ENCODE measurements around the gene KCNH5. TPM values are rescaled to one million over a fixed set of nuclear protein-coding genes. Genes with fewer than 3 reads are reported as not detected.

KCNH5 gene
- total and polyA plus RNA-seq, 4 donors, result 3.5 to 17.9 (median 3.9) TPM

DNA sequence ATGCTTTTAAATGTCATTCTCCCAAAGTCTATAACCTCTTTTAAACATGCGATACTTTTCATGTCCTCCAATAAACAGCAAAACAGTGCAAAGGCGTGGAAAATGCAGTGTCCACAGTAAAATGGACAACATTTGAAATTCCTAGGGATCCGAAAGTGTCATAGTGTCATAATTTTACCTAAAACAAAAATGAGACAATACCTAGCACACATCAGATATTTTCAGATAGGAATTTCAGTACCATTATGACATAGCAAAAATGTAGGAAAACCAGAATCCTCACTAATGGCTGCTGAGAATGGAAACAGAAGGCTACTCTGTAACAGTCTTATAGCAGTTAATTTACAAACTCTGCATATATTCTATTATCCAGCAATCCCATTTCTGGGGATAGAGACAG lies 33.1 kb downstream of the KCNH5 start:
- no peaks in the 10 kb centered on the region for H3K36me3 ChIP-seq (ENCODE audit: control insufficient read depth, insufficient read depth, low read length)
- H3K9me3 ChIP-seq (ENCODE audit: control insufficient read depth, insufficient read depth, low read length), result no peaks in the 10 kb centered on the region
- DNase-seq (ENCODE audit: low read depth in 4 of 6, low spot score in 6 of 6), result no peak
- no peaks in the 10 kb centered on the region for H3K27me3 ChIP-seq (ENCODE audit: control insufficient read depth, insufficient read depth, low read length)
- WGBS (ENCODE audit: insufficient coverage), result no CpG with 5 or more reads among the region's 3 CpGs
- H3K4me3 ChIP-seq (ENCODE audit: low read depth, low read length), result no peak overlapping the region
- H3K27ac ChIP-seq (ENCODE audit: low read depth, low read length), result no peak overlapping the region
- no peaks in the 10 kb centered on the region for H3K4me1 ChIP-seq (ENCODE audit: control insufficient read depth, insufficient read depth, low read length)

DNA sequence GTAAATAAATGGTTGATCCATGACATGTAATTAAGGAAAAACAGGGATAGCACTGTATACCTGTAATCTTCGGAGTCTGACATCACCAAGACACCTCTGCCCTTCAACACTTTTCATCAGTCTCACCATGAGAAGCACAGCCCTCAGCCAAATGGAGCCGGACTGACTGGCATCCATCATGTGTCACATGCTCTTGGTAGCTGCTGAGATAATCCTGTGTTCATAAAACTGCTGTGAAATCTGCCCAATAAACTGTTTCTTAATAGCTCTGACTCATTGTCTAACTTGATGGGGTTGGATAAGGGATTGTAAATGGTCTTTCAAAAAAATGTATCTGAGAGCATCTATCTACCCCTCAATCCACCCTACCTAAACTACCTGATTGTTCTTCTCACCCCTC lies 33.6 kb downstream of the KCNH5 start:
- no peaks in the 10 kb centered on the region for H3K36me3 ChIP-seq (ENCODE audit: control insufficient read depth, insufficient read depth, low read length)
- H3K27ac ChIP-seq (ENCODE audit: low read depth, low read length), result no peak overlapping the region
- no peaks in the 10 kb centered on the region for H3K9me3 ChIP-seq (ENCODE audit: control insufficient read depth, insufficient read depth, low read length)
- no peaks in the 10 kb centered on the region for H3K4me1 ChIP-seq (ENCODE audit: control insufficient read depth, insufficient read depth, low read length)
- no peaks in the 10 kb centered on the region for H3K27me3 ChIP-seq (ENCODE audit: control insufficient read depth, insufficient read depth, low read length)
- DNase-seq (ENCODE audit: low read depth in 4 of 6, low spot score in 6 of 6), result no peak
- 86% methylated on average over 1 of the region's 2 CpGs for WGBS (ENCODE audit: insufficient coverage)
- no peak overlapping the region for H3K4me3 ChIP-seq (ENCODE audit: low read depth, low read length)

GRCh38 chr14:63009495-63009894 lies 35.8 kb downstream of the KCNH5 start:
- H3K9me3 ChIP-seq (ENCODE audit: control insufficient read depth, insufficient read depth, low read length), result no peaks in the 10 kb centered on the region
- DNase-seq (ENCODE audit: low read depth in 4 of 6, low spot score in 6 of 6), result peak in 1 of 6 donors; percentile 10
- H3K4me3 ChIP-seq (ENCODE audit: low read depth, low read length), result no peak overlapping the region
- no peaks in the 10 kb centered on the region for H3K36me3 ChIP-seq (ENCODE audit: control insufficient read depth, insufficient read depth, low read length)
- no peaks in the 10 kb centered on the region for H3K27me3 ChIP-seq (ENCODE audit: control insufficient read depth, insufficient read depth, low read length)
- WGBS (ENCODE audit: insufficient coverage), result no CpG with 5 or more reads among the region's 2 CpGs
- H3K27ac ChIP-seq (ENCODE audit: low read depth, low read length), result no peak overlapping the region
- no peaks in the 10 kb centered on the region for H3K4me1 ChIP-seq (ENCODE audit: control insufficient read depth, insufficient read depth, low read length)

DNA sequence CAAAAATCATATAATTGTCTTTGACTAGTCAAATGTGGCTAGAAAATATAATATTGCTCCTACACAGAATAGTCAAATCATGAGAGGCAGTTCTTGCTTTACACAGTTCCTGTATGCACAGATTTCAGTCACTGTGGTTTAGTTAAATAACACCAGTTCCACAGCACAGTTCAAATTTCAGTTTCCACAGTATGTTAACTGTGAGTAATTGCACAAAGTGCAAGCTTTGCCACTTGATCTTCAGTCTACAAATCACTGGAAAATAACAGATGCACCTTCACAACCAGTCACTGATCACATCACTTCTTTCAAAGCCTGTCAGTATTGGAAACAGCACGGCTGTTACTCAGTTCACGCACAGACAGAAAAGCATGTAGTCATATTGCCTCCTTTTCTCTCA lies 38.7 kb downstream of the KCNH5 start:
- Histone ChIP-seq H3K4me3 (ENCODE audit: low read depth, low read length) (no peak overlapping the region), H3K36me3 (ENCODE audit: control insufficient read depth, insufficient read depth, low read length) (no peaks in the 10 kb centered on the region), H3K9me3 (ENCODE audit: control insufficient read depth, insufficient read depth, low read length) (no peaks in the 10 kb centered on the region), H3K27me3 (ENCODE audit: control insufficient read depth, insufficient read depth, low read length) (no peaks in the 10 kb centered on the region), H3K4me1 (ENCODE audit: control insufficient read depth, insufficient read depth, low read length) (no peaks in the 10 kb centered on the region), H3K27ac (ENCODE audit: low read depth, low read length) (no peak overlapping the region)
- WGBS (ENCODE audit: insufficient coverage), result 100% methylated on average over 1 of the region's 2 CpGs
- DNase-seq (ENCODE audit: low read depth in 4 of 6, low spot score in 6 of 6), result no peak

DNA sequence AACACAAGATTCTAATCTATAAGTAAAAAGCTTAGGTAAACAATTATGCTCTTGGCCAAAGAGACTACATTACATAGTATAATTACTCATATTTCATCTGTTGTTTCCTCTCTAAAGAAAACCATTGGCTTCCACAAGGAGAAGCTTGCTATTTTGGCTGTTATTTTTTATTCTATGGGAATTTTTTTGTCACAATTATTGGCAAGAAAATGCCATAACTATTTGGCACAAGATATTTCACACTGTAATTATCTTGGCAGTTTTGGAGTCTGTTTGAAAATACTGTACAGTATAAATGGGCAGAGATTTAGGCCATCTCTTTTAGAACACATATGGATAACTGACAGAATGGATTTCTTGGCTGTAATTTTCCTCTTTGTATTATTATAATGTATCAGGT lies 51.2 kb downstream of the KCNH5 start:
- Histone ChIP-seq H3K4me1 (ENCODE audit: control insufficient read depth, insufficient read depth, low read length) (no peaks in the 10 kb centered on the region), H3K27ac (ENCODE audit: low read depth, low read length) (no peak overlapping the region), H3K27me3 (ENCODE audit: control insufficient read depth, insufficient read depth, low read length) (no peaks in the 10 kb centered on the region), H3K4me3 (ENCODE audit: low read depth, low read length) (no peak overlapping the region), H3K36me3 (ENCODE audit: control insufficient read depth, insufficient read depth, low read length) (no peaks in the 10 kb centered on the region), H3K9me3 (ENCODE audit: control insufficient read depth, insufficient read depth, low read length) (no peaks in the 10 kb centered on the region)
- DNase-seq (ENCODE audit: low read depth in 4 of 6, low spot score in 6 of 6), result peak in 2 of 6 donors; percentile 15 to 60

GRCh38 chr14:62988967-62989366 lies 56.3 kb downstream of the KCNH5 start:
- no peaks in the 10 kb centered on the region for H3K36me3 ChIP-seq (ENCODE audit: control insufficient read depth, insufficient read depth, low read length)
- H3K27me3 ChIP-seq (ENCODE audit: control insufficient read depth, insufficient read depth, low read length), result no peaks in the 10 kb centered on the region
- no peak for DNase-seq (ENCODE audit: low read depth in 4 of 6, low spot score in 6 of 6)
- H3K4me1 ChIP-seq (ENCODE audit: control insufficient read depth, insufficient read depth, low read length), result no peaks in the 10 kb centered on the region
- WGBS (ENCODE audit: insufficient coverage), result 80% methylated on average over 3 of the region's 3 CpGs
- H3K27ac ChIP-seq (ENCODE audit: low read depth, low read length), result no peak overlapping the region
- H3K4me3 ChIP-seq (ENCODE audit: low read depth, low read length), result no peak overlapping the region
- no peaks in the 10 kb centered on the region for H3K9me3 ChIP-seq (ENCODE audit: control insufficient read depth, insufficient read depth, low read length)

DNA sequence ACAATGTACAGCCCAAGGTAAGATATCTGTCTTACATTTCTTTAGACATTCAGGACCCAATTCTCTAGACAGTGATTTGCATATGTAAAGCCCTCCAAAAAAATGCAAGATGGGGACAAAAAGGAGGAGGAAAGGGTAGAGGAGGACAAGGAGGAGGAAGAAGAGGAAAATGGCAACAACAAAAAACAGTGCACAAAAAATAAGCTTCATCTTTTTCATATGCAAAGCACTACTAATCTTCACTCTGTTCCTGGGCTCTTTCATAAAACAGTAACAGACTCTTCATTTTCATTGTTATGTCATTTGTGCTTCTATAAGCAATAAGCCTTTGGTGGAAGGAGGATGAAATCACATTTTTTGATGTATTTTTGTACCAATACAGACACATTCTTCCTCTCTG lies 61.4 kb downstream of the KCNH5 start:
- H3K27ac ChIP-seq (ENCODE audit: low read depth, low read length), result no peak overlapping the region
- no peaks in the 10 kb centered on the region for H3K36me3 ChIP-seq (ENCODE audit: control insufficient read depth, insufficient read depth, low read length)
- H3K27me3 ChIP-seq (ENCODE audit: control insufficient read depth, insufficient read depth, low read length), result no peaks in the 10 kb centered on the region

GRCh38 chr14:62980693-62981092 lies 64.6 kb downstream of the KCNH5 start:
- Histone ChIP-seq H3K27me3 (ENCODE audit: control insufficient read depth, insufficient read depth, low read length) (no peaks in the 10 kb centered on the region), H3K27ac (ENCODE audit: low read depth, low read length) (no peak overlapping the region), H3K4me1 (ENCODE audit: control insufficient read depth, insufficient read depth, low read length) (no peaks in the 10 kb centered on the region), H3K4me3 (ENCODE audit: low read depth, low read length) (no peak overlapping the region), H3K9me3 (ENCODE audit: control insufficient read depth, insufficient read depth, low read length) (no peaks in the 10 kb centered on the region), H3K36me3 (ENCODE audit: control insufficient read depth, insufficient read depth, low read length) (no peaks in the 10 kb centered on the region)
- DNase-seq (ENCODE audit: low read depth in 4 of 6, low spot score in 6 of 6), result no peak
- 89% methylated on average over 1 of the region's 7 CpGs for WGBS (ENCODE audit: insufficient coverage)

More for the DNA sequence above, 61.4 kb downstream of the KCNH5 start:
- Histone ChIP-seq H3K4me1 (ENCODE audit: control insufficient read depth, insufficient read depth, low read length) (no peaks in the 10 kb centered on the region), H3K4me3 (ENCODE audit: low read depth, low read length) (no peak overlapping the region), H3K9me3 (ENCODE audit: control insufficient read depth, insufficient read depth, low read length) (no peaks in the 10 kb centered on the region)
- DNase-seq (ENCODE audit: low read depth in 4 of 6, low spot score in 6 of 6), result no peak

DNA sequence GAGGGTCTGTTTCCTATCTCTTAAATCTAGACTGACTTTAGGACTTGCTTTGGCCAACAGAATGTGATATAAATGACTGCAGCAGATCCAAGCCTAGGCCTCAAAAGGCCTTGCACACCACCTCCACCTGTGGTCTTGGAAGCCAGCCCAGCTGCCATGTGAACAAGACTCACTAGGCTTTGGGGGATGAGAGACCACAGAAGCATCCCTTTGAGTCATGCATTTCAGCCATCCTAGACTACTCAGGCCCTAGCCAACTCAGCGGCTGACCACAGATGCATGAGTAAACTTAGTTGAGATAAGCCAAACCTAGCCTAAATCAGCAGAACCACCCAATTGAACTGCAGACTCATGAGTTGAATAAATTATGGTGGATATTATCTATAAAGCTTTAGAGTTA lies 87.7 kb downstream of the KCNH5 start:
- no peaks in the 10 kb centered on the region for H3K36me3 ChIP-seq (ENCODE audit: control insufficient read depth, insufficient read depth, low read length)
- H3K4me3 ChIP-seq (ENCODE audit: low read depth, low read length), result no peak overlapping the region
- H3K27me3 ChIP-seq (ENCODE audit: control insufficient read depth, insufficient read depth, low read length), result no peaks in the 10 kb centered on the region
- no peak for DNase-seq (ENCODE audit: low read depth in 4 of 6, low spot score in 6 of 6)
- no peaks in the 10 kb centered on the region for H3K4me1 ChIP-seq (ENCODE audit: control insufficient read depth, insufficient read depth, low read length)
- no peaks in the 10 kb centered on the region for H3K9me3 ChIP-seq (ENCODE audit: control insufficient read depth, insufficient read depth, low read length)
- no CpG with 5 or more reads among the region's 1 CpG for WGBS (ENCODE audit: insufficient coverage)
- H3K27ac ChIP-seq (ENCODE audit: low read depth, low read length), result no peak overlapping the region

DNA sequence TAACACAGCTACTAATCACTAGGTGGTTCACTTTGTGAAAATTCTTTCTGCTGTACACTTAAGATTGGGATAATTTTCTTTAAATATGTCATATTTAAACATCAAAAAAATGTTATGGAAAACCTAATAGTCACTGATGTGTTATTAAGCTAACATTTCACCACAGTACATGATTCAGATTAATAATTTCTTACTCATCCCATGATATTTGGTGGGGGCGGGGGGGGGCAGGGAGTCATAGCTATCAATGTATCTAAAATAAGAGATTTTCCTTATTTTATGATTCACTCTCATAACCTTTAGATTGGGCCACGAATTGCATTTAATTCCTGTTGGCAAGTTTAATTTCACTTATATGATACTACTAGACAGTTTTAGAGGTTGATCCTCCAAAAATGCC lies 88.8 kb downstream of the KCNH5 start:
- Histone ChIP-seq H3K4me1 (ENCODE audit: control insufficient read depth, insufficient read depth, low read length) (no peaks in the 10 kb centered on the region), H3K27me3 (ENCODE audit: control insufficient read depth, insufficient read depth, low read length) (no peaks in the 10 kb centered on the region), H3K36me3 (ENCODE audit: control insufficient read depth, insufficient read depth, low read length) (no peaks in the 10 kb centered on the region), H3K4me3 (ENCODE audit: low read depth, low read length) (no peak overlapping the region), H3K27ac (ENCODE audit: low read depth, low read length) (no peak overlapping the region), H3K9me3 (ENCODE audit: control insufficient read depth, insufficient read depth, low read length) (no peaks in the 10 kb centered on the region)
- no CpG with 5 or more reads among the region's 2 CpGs for WGBS (ENCODE audit: insufficient coverage)
- DNase-seq (ENCODE audit: low read depth in 4 of 6, low spot score in 6 of 6), result no peak
